ENCODE results near the gene SRPX. TPM values are rescaled to one million over a fixed set of nuclear protein-coding genes. Genes with fewer than 3 reads are reported as not detected.

Gene SRPX
- total RNA-seq, 1 donor from 2014 or later: 60.1 TPM

DNA sequence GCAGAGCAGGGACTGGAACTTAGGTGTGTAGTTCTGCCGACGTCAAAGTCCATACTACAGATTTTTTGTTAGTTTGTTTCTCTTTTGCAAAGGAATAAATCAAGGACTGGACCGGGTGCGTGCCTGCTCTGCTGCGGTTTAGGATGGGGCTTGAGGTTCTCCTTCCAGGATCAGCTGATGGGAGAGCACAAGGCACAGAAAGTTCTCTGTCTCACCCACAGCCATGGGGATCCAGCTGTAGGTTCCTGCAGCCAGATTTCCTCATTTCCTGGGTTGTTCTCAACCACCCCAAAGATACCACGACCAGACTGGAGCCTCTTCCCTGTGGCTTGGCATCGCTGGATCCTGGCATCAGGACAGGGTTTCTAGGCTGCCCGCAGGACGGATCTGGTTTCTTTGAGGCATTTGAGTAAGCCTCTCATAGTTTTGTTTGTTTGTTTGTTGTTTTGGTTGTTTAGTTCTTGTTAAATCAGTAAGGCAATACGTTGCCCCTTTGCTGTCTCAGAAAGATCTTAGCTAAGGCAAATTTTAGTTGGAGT is 789 bp upstream of the SRPX start:
- Mint-ChIP-seq H3K27ac (ENCODE audit: unreplicated experiment) (no peak overlapping the region), H3K9me3 (ENCODE audit: unreplicated experiment) (no peaks in the 10 kb centered on the region), H3K4me3 (ENCODE audit: unreplicated experiment) (peak overlapping the region; percentile 86), H3K36me3 (ENCODE audit: low read depth, unreplicated experiment) (no peaks in the 10 kb centered on the region), H3K27me3 (ENCODE audit: low read depth, unreplicated experiment) (no peaks in the 10 kb centered on the region), H3K4me1 (ENCODE audit: low read depth, unreplicated experiment) (peaks cover 14% of the 10 kb centered on the region)
- peak overlapping the region; percentile 79 for H3K4me3 ChIP-seq (ENCODE audit: insufficient read depth, low read depth, low read length)
- peak overlapping the region; percentile 79 for H2AFZ ChIP-seq (ENCODE audit: low read depth, low read length)
- no peak for TF ChIP-seq EZH2 (IDR thresholded peaks at IDR 0.05; ENCODE audit: insufficient read depth, low read length)
- TF ChIP-seq, protein P1, sequence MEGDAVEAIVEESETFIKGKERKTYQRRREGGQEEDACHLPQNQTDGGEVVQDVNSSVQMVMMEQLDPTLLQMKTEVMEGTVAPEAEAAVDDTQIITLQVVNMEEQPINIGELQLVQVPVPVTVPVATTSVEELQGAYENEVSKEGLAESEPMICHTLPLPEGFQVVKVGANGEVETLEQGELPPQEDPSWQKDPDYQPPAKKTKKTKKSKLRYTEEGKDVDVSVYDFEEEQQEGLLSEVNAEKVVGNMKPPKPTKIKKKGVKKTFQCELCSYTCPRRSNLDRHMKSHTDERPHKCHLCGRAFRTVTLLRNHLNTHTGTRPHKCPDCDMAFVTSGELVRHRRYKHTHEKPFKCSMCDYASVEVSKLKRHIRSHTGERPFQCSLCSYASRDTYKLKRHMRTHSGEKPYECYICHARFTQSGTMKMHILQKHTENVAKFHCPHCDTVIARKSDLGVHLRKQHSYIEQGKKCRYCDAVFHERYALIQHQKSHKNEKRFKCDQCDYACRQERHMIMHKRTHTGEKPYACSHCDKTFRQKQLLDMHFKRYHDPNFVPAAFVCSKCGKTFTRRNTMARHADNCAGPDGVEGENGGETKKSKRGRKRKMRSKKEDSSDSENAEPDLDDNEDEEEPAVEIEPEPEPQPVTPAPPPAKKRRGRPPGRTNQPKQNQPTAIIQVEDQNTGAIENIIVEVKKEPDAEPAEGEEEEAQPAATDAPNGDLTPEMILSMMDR (IDR thresholded peaks at IDR 0.05; ENCODE audit: insufficient read depth, low read depth, low read length): no peak
- FAIRE-seq: peak; percentile 34
- no peaks in the 10 kb centered on the region for H3K27me3 ChIP-seq (ENCODE audit: insufficient read depth, low read length)
- no peak overlapping the region for H3K27ac ChIP-seq (ENCODE audit: low read depth, low read length)
- peaks cover 4% of the 10 kb centered on the region for H3K4me1 ChIP-seq (ENCODE audit: insufficient read depth, low read length)
- H3K9ac ChIP-seq (ENCODE audit: low read length): peak overlapping the region; percentile 83
- no peaks in the 10 kb centered on the region for H3K36me3 ChIP-seq (ENCODE audit: insufficient read depth, low read length)
- peaks cover 36% of the 10 kb centered on the region for H3K79me2 ChIP-seq (ENCODE audit: insufficient read depth, low read length)
- peak overlapping the region; percentile 88 for H3K4me2 ChIP-seq (ENCODE audit: low read length)
- H3K9me3 ChIP-seq (ENCODE audit: insufficient read depth, low read depth, low read length): no peaks in the 10 kb centered on the region
- no peak for DNase-seq (ENCODE audit: low read depth)
- no peaks in the 10 kb centered on the region for H4K20me1 ChIP-seq (ENCODE audit: insufficient read depth, low read length)

DNA sequence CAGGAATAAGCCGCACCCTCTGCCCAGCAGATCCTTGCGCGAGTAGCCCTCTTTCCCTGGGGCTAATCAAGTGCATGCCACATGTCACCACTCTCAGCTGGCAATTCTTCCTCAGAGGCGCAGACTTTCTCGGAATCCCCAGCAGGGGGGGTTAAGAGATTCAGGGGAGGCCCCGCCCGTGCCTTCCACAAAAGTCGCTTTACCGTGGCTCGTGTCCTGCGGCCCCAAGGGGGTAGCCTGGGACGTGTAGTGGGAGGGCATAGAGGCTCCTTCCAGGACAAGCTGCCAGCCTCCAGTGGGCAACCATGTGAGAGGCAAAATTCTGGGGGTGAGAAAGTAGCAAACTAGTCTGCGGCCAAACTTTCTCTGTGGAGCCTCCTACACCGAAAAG is 652 bp downstream of the SRPX start:
- peak; percentile 34 for DNase-seq (ENCODE audit: low read depth)
- Histone ChIP-seq H3K4me1 (ENCODE audit: insufficient read depth, low read length) (peaks cover 15% of the 10 kb centered on the region), H4K20me1 (ENCODE audit: insufficient read depth, low read length) (no peaks in the 10 kb centered on the region), H2AFZ (ENCODE audit: low read depth, low read length) (peak overlapping the region; percentile 79), H3K4me3 (ENCODE audit: insufficient read depth, low read depth, low read length) (peak overlapping the region; percentile 79), H3K27ac (ENCODE audit: low read depth, low read length) (peak overlapping the region; percentile 48), H3K27me3 (ENCODE audit: insufficient read depth, low read length) (no peaks in the 10 kb centered on the region), H3K4me2 (ENCODE audit: low read length) (peak overlapping the region; percentile 88), H3K36me3 (ENCODE audit: insufficient read depth, low read length) (no peaks in the 10 kb centered on the region), H3K9me3 (ENCODE audit: insufficient read depth, low read depth, low read length) (no peaks in the 10 kb centered on the region), H3K9ac (ENCODE audit: low read length) (peak overlapping the region; percentile 83), H3K79me2 (ENCODE audit: insufficient read depth, low read length) (peaks cover 43% of the 10 kb centered on the region)
- H3K9me3 Mint-ChIP-seq (ENCODE audit: unreplicated experiment): no peaks in the 10 kb centered on the region
- peak overlapping the region; percentile 86 for H3K4me3 Mint-ChIP-seq (ENCODE audit: unreplicated experiment)
- FAIRE-seq: peak; percentile 74
- no peaks in the 10 kb centered on the region for H3K27me3 Mint-ChIP-seq (ENCODE audit: low read depth, unreplicated experiment)
- TF ChIP-seq EZH2 (IDR thresholded peaks at IDR 0.05; ENCODE audit: insufficient read depth, low read length): no peak
- TF ChIP-seq, protein P1 (IDR thresholded peaks at IDR 0.05; ENCODE audit: insufficient read depth, low read depth, low read length): peak; percentile 23
- H3K4me1 Mint-ChIP-seq (ENCODE audit: low read depth, unreplicated experiment): peaks cover 16% of the 10 kb centered on the region
- H3K36me3 Mint-ChIP-seq (ENCODE audit: low read depth, unreplicated experiment): no peaks in the 10 kb centered on the region
- H3K27ac Mint-ChIP-seq (ENCODE audit: unreplicated experiment): no peak overlapping the region

DNA sequence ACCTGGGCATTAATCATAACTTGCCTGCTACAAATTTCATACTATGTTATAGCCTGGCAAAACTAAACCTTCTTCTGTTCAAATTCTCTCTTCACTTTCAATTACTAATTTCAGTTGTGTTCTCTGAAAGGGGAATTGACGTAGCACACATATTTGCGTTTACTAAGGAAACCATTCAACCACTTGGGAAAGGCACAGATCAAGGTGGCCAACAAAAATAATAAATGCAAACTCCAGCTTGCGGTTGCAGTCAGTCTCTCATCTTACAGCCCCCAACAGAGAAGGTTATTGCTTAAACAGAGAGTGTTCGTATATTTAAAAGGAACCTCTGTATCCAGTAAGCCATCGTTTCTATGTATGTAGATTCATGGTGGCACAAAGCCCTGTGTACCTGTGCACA is 4.0 kb downstream of the SRPX start:
- Histone ChIP-seq H3K4me3 (ENCODE audit: insufficient read depth, low read depth, low read length) (no peak overlapping the region), H4K20me1 (ENCODE audit: insufficient read depth, low read length) (no peaks in the 10 kb centered on the region), H3K27ac (ENCODE audit: low read depth, low read length) (peak overlapping the region; percentile 2), H3K27me3 (ENCODE audit: insufficient read depth, low read length) (no peaks in the 10 kb centered on the region), H3K36me3 (ENCODE audit: insufficient read depth, low read length) (no peaks in the 10 kb centered on the region), H3K4me2 (ENCODE audit: low read length) (peak overlapping the region; percentile 82), H3K79me2 (ENCODE audit: insufficient read depth, low read length) (peaks cover 62% of the 10 kb centered on the region), H3K4me1 (ENCODE audit: insufficient read depth, low read length) (peaks cover 37% of the 10 kb centered on the region), H3K9ac (ENCODE audit: low read length) (no peak overlapping the region), H2AFZ (ENCODE audit: low read depth, low read length) (no peak overlapping the region), H3K9me3 (ENCODE audit: insufficient read depth, low read depth, low read length) (no peaks in the 10 kb centered on the region)
- Mint-ChIP-seq H3K27ac (ENCODE audit: unreplicated experiment) (no peak overlapping the region), H3K36me3 (ENCODE audit: low read depth, unreplicated experiment) (no peaks in the 10 kb centered on the region), H3K27me3 (ENCODE audit: low read depth, unreplicated experiment) (no peaks in the 10 kb centered on the region), H3K9me3 (ENCODE audit: unreplicated experiment) (no peaks in the 10 kb centered on the region), H3K4me3 (ENCODE audit: unreplicated experiment) (no peak overlapping the region), H3K4me1 (ENCODE audit: low read depth, unreplicated experiment) (peaks cover 32% of the 10 kb centered on the region)
- DNase-seq (ENCODE audit: low read depth) (peak; percentile 41), FAIRE-seq (no peak)
- no peak for TF ChIP-seq EZH2 (IDR thresholded peaks at IDR 0.05; ENCODE audit: insufficient read depth, low read length)
- TF ChIP-seq, protein P1 (IDR thresholded peaks at IDR 0.05; ENCODE audit: insufficient read depth, low read depth, low read length): no peak

Measured in astrocyte (in vitro differentiated cells and primary cell).